ENCODE results near the gene U2AF2. TPM values are rescaled to one million over a fixed set of nuclear protein-coding genes. Genes with fewer than 3 reads are reported as not detected.

U2AF2 gene
- total and polyA plus RNA-seq, 9 of the 15 experiments (the other 6 are each of a cell fraction or from before 2014, with no cell fraction given), result 3.0 to 331 (median 157) TPM

DNA sequence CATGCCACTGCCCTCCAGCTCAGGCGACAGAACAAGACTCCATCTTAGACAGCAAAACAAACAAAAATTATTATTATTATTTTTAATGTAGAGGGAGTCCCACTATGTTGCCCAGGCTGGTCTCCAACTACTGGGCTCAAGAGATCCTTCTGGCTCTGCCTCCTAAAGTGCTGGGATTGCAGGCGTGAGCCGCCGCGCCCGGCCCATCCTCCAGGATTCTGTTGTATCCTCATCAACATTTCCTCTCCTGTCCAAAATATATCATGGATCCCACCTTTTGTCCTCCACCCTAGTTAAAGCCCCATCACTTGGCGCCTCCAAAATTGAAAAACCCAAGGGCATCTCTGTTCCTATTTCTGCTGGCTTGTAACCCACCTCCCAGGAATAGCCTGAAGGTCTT, 31.7 kb upstream of the U2AF2 start:
- in situ Hi-C loops (cut with MboI), result loop anchor here (10.0 kb wide), 1 partner anchor 338 kb away; the partner anchor contains the start of genes BRSK1 and HSPBP1
- no peaks in the 10 kb centered on the region for H3K9me3 ChIP-seq (replicated peaks; ENCODE audit: control insufficient read depth, insufficient read depth, low read depth, low read length)
- no peaks in the 10 kb centered on the region for H3K27me3 ChIP-seq (ENCODE audit: control insufficient read depth in 2 of 2, insufficient read depth in 2 of 2, low read length in 2 of 2)
- no peak for FAIRE-seq
- H3K36me3 ChIP-seq (ENCODE audit: control insufficient read depth, insufficient read depth, low read length), result peaks cover 9% of the 10 kb centered on the region; the same call in 1 of the 3 replicates
- H3K27ac ChIP-seq (ENCODE audit: extremely low read depth, low read depth, low read length), result no peak overlapping the region
- CTCF ChIA-PET (ENCODE audit: low intra/inter-chr PET ratio), result no interaction called here
- peaks cover 7% of the 10 kb centered on the region; the same call in 2 of the 3 replicates for H3K79me2 ChIP-seq (ENCODE audit: control insufficient read depth, insufficient read depth, low read length)
- no TSS peak for BruUV-seq (replicated peaks)
- ATAC-seq, result no peak
- no peaks in the 10 kb centered on the region; the same call in 1 of the 2 replicates for H4K20me1 ChIP-seq (replicated peaks; ENCODE audit: control insufficient read depth, insufficient read depth, low read length)
- POLR2A ChIA-PET, result interaction anchor here (0.6 to 2.1 kb wide), 7 partner anchors 12 to 103 kb away, joined by 3 to 10 read pairs (median 3); partner anchors contain the start of genes FIZ1 and ZNF865
- WGBS (ENCODE audit: insufficient coverage, low coverage, missing lambda C conversion rate), result 88% methylated on average over 7 of the region's 7 CpGs
- no peak for TF ChIP-seq BCL6 (CRISPR knock-in tag; IDR thresholded peaks at IDR 0.05)
- no peak for TF ChIP-seq SIRT6 (IDR thresholded peaks at IDR 0.05; ENCODE audit: low read depth, low read length)
- TF ChIP-seq ZKSCAN3 (CRISPR knock-in tag; IDR thresholded peaks at IDR 0.05), result no peak
- no peak for TF ChIP-seq HNRNPL (IDR thresholded peaks at IDR 0.05; ENCODE audit: low read depth, low read length)
- no peak overlapping the region for H3K9ac ChIP-seq (ENCODE audit: insufficient read depth in 1 of 2, low read depth in 2 of 2, low read length in 2 of 2)
- peak in 1 of 4 experiments; percentile 1 for DNase-seq (ENCODE audit: extremely low read depth in 1 of 4, low spot score in 3 of 4)
- H3K4me3 ChIP-seq, result no peak overlapping the region
- H3K4me1 ChIP-seq (replicated peaks in 1 of 2; ENCODE audit: control insufficient read depth in 2 of 2, insufficient read depth in 2 of 2, low read length in 2 of 2), result peaks cover 9 to 11% of the 10 kb centered on the region in 2 experiments; a peak in 4 of 5 replicates
- no peak overlapping the region for H3K4me2 ChIP-seq (ENCODE audit: insufficient read depth, low read length)
- peaks cover 3% of the 10 kb centered on the region for H3K9me1 ChIP-seq (ENCODE audit: control insufficient read depth, insufficient read depth, low read length)
- intact Hi-C loops (cut with micrococcal nuclease), result no loop called here
- H2AFZ ChIP-seq (ENCODE audit: low read depth, low read length), result no peak overlapping the region

GRCh38 chr19:55623561-55623960, 31.3 kb upstream of the U2AF2 start:
- Histone ChIP-seq H3K9ac (ENCODE audit: insufficient read depth in 1 of 2, low read depth in 2 of 2, low read length in 2 of 2) (peak overlapping the region in 1 of 2 experiments; percentile 51; a peak in 2 of 4 replicates), H3K4me2 (ENCODE audit: insufficient read depth, low read length) (peak overlapping the region; percentile 77), H3K27ac (ENCODE audit: extremely low read depth, low read depth, low read length) (peak overlapping the region; percentile 62), H2AFZ (ENCODE audit: low read depth, low read length) (peak overlapping the region; percentile 54; the same call in 1 of the 2 replicates), H4K20me1 (replicated peaks; ENCODE audit: control insufficient read depth, insufficient read depth, low read length) (no peaks in the 10 kb centered on the region; the same call in 1 of the 2 replicates), H3K36me3 (ENCODE audit: control insufficient read depth, insufficient read depth, low read length) (peaks cover 9% of the 10 kb centered on the region; the same call in 1 of the 3 replicates), H3K9me3 (replicated peaks; ENCODE audit: control insufficient read depth, insufficient read depth, low read depth, low read length) (no peaks in the 10 kb centered on the region), H3K4me3 (peak overlapping the region; percentile 30), H3K4me1 (replicated peaks in 1 of 2; ENCODE audit: control insufficient read depth in 2 of 2, insufficient read depth in 2 of 2, low read length in 2 of 2) (peaks cover 9 to 11% of the 10 kb centered on the region in 2 experiments; a peak in 4 of 5 replicates), H3K27me3 (ENCODE audit: control insufficient read depth in 2 of 2, insufficient read depth in 2 of 2, low read length in 2 of 2) (no peaks in the 10 kb centered on the region), H3K79me2 (ENCODE audit: control insufficient read depth, insufficient read depth, low read length) (peaks cover 7% of the 10 kb centered on the region; the same call in 2 of the 3 replicates), H3K9me1 (ENCODE audit: control insufficient read depth, insufficient read depth, low read length) (peaks cover 3% of the 10 kb centered on the region)
- CTCF ChIA-PET (ENCODE audit: low intra/inter-chr PET ratio), result no interaction called here
- POLR2A ChIA-PET, result interaction anchor here (0.6 to 2.1 kb wide), 6 partner anchors 13 to 103 kb away, joined by 3 to 10 read pairs (median 3); partner anchors contain the start of genes FIZ1 and ZNF865
- intact Hi-C loops (cut with micrococcal nuclease), result no loop called here
- in situ Hi-C loops (cut with MboI), result loop anchor here (10.0 kb wide), 1 partner anchor 339 kb away; the partner anchor contains the start of genes BRSK1 and HSPBP1
- no peak for FAIRE-seq
- WGBS (ENCODE audit: insufficient coverage, low coverage, missing lambda C conversion rate), result 8% methylated on average over 7 of the region's 7 CpGs
- no peak for ATAC-seq
- BruUV-seq (replicated peaks), result TSS peak; percentile 72
- TF ChIP-seq RAD21 (CRISPR knock-in tag; conservative IDR thresholded peaks at IDR 0.05 in 1 of 2, IDR thresholded peaks at IDR 0.05 in 1 of 2) (no peak), CBFA2T3 (IDR thresholded peaks at IDR 0.05) (peak; percentile 35), CHD2 (IDR thresholded peaks at IDR 0.05; ENCODE audit: low read depth, low read length) (no peak), MBD2 (IDR thresholded peaks at IDR 0.05; ENCODE audit: borderline replicate concordance, low read depth) (peak; percentile 17; the same call in 1 of the 2 replicates), TCF3 (CRISPR knock-in tag; IDR thresholded peaks at IDR 0.05) (no peak), FOXP1 (CRISPR knock-in tag; IDR thresholded peaks at IDR 0.05) (0 out of 2 replicates have a peak, but pooled peaks have one; percentile 30), MEF2A (IDR thresholded peaks at IDR 0.05; ENCODE audit: control insufficient read depth, low read depth, low read length) (peak; percentile 56; the same call in 1 of the 2 replicates), ZNF3 (CRISPR knock-in tag; IDR thresholded peaks at IDR 0.05) (0 out of 2 replicates have a peak, but pooled peaks have one; percentile 25), FOXA3 (CRISPR knock-in tag; conservative IDR thresholded peaks at IDR 0.05 in 1 of 2, IDR thresholded peaks at IDR 0.05 in 1 of 2) (peak in 1 of 2 experiments; percentile 73; a peak in 1 of 4 replicates), TCF7L2 (IDR thresholded peaks at IDR 0.05; ENCODE audit: low read depth, low read length) (no peak)
- DNase-seq (ENCODE audit: extremely low read depth in 1 of 4, low spot score in 3 of 4), result peak in 3 of 4 experiments; percentile 28 to 42 (median 40)

Measured in K562 (cell line).